ENCODE results near the gene FANCC. TPM values are rescaled to one million over a fixed set of nuclear protein-coding genes. Genes with fewer than 3 reads are reported as not detected.

Gene FANCC
- total RNA-seq, 1 experiment from 2014 or later: 19.4 TPM

- POLR2A ChIA-PET: no interaction called here
- Histone ChIP-seq H3K9me2 (ENCODE audit: insufficient read depth) (no peaks in the 10 kb centered on the region), H3K4me3 (replicated peaks in 1 of 2; ENCODE audit: low read depth in 1 of 2, low read length in 2 of 2) (no peak overlapping the region), H3K27me3 (ENCODE audit: insufficient read depth, low read length) (no peaks in the 10 kb centered on the region), H3K9me3 (ENCODE audit: control insufficient read depth in 1 of 2, insufficient read depth in 1 of 2, low read depth in 1 of 2, low read length in 2 of 2) (no peaks in the 10 kb centered on the region), H3K4me1 (ENCODE audit: control insufficient read depth in 1 of 2, insufficient read depth in 2 of 2, low read length in 2 of 2) (peaks cover 0 to 5% of the 10 kb centered on the region in 2 experiments; a peak in 2 of 4 replicates), H3K4me2 (ENCODE audit: low read length) (no peak overlapping the region), H2AFZ (ENCODE audit: low read depth, low read length, poor library complexity, severe bottlenecking) (no peak overlapping the region), H4K20me1 (ENCODE audit: insufficient read depth) (no peaks in the 10 kb centered on the region), H3K9ac (ENCODE audit: low read length) (no peak overlapping the region), H3K36me3 (ENCODE audit: control insufficient read depth in 1 of 2, insufficient read depth in 2 of 2, low read length in 2 of 2) (peaks cover 0 to 8% of the 10 kb centered on the region in 2 experiments; a peak in 2 of 4 replicates), H3K27ac (ENCODE audit: low read depth, low read length) (no peak overlapping the region), H3K79me2 (ENCODE audit: insufficient read depth, low read length) (no peaks in the 10 kb centered on the region)
- intact Hi-C loops (cut with micrococcal nuclease): no loop called here
- CTCF ChIA-PET: no interaction called here
- no peak for ATAC-seq
- TF ChIP-seq FOSL1 (IDR thresholded peaks at IDR 0.05; ENCODE audit: low read depth) (no peak), SRF (IDR thresholded peaks at IDR 0.05; ENCODE audit: low read depth) (no peak), MAX (IDR thresholded peaks at IDR 0.05) (no peak), YY1 (IDR thresholded peaks at IDR 0.05; ENCODE audit: extremely low read depth, insufficient replicate concordance, low read depth, low read length) (no peak), POLR2A (IDR thresholded peaks at IDR 0.05; ENCODE audit: borderline replicate concordance, extremely low read depth, insufficient read depth, insufficient read length) (no peak), SP1 (IDR thresholded peaks at IDR 0.05; ENCODE audit: low read depth) (no peak), ATF3 (IDR thresholded peaks at IDR 0.05) (no peak), EZH2 (IDR thresholded peaks at IDR 0.05) (no peak)
- BruUV-seq (replicated peaks): no TSS peak
- RAD21 ChIA-PET (ENCODE audit: low non-redundant PET in 1 of 2, low total read pairs in 2 of 2, uncharacterized antibody in 2 of 2, unreplicated experiment in 2 of 2): no interaction called here
- no peak for DNase-seq (ENCODE audit: low read depth, low spot score)
Measured at GRCh38 chr9:95078511-95078910, 239.0 kb downstream of the FANCC start.

DNA sequence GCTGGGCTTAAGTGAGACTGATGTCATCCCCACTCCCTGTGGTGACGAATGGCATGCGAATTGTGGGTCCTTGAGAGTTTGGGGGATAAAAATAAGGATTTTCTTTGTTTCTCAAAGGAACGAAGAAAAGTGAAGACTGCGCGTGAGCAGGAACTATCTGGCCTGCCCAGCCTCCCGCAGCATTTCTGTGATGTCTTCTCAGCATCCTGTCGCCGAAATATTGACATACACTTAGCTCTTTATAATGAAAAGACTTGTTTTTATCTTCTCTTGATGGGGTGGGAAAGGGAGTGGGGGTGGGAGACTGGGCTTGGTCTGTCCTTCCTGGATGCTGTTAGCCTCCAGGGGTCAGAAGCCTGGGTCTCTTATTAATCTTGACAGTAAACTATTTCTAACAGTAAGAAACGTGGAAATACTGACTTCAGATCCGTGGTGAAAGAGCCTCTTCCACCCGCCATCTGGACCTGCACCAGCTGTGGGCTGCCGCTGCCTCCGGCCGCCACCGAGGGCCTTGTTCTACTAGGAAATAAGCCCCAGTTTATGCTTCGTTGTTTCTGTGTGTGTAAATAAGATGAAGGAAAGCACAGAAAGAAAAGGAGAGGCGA is 239.6 kb downstream of the FANCC start:
- ChIA-PET RAD21 (ENCODE audit: low non-redundant PET in 1 of 2, low total read pairs in 2 of 2, uncharacterized antibody in 2 of 2, unreplicated experiment in 2 of 2) (no interaction called here), CTCF (no interaction called here), POLR2A (interaction anchor here (0.6 kb wide), 2 partner anchors 65 to 144 kb away, joined by 3 read pairs; no protein-coding TSS in a partner anchor)
- DNase-seq (ENCODE audit: low read depth, low spot score): no peak
- Histone ChIP-seq H3K27me3 (ENCODE audit: insufficient read depth, low read length) (no peaks in the 10 kb centered on the region), H3K9ac (ENCODE audit: low read length) (no peak overlapping the region), H4K20me1 (ENCODE audit: insufficient read depth) (no peaks in the 10 kb centered on the region), H3K9me3 (ENCODE audit: control insufficient read depth in 1 of 2, insufficient read depth in 1 of 2, low read depth in 1 of 2, low read length in 2 of 2) (no peaks in the 10 kb centered on the region), H3K4me1 (ENCODE audit: control insufficient read depth in 1 of 2, insufficient read depth in 2 of 2, low read length in 2 of 2) (peaks cover 0 to 5% of the 10 kb centered on the region in 2 experiments; a peak in 2 of 4 replicates), H3K27ac (ENCODE audit: low read depth, low read length) (no peak overlapping the region), H3K36me3 (ENCODE audit: control insufficient read depth in 1 of 2, insufficient read depth in 2 of 2, low read length in 2 of 2) (peaks cover 0 to 8% of the 10 kb centered on the region in 2 experiments; a peak in 2 of 4 replicates), H3K79me2 (ENCODE audit: insufficient read depth, low read length) (no peaks in the 10 kb centered on the region), H3K4me2 (ENCODE audit: low read length) (no peak overlapping the region), H2AFZ (ENCODE audit: low read depth, low read length, poor library complexity, severe bottlenecking) (no peak overlapping the region), H3K4me3 (replicated peaks in 1 of 2; ENCODE audit: low read depth in 1 of 2, low read length in 2 of 2) (no peak overlapping the region), H3K9me2 (ENCODE audit: insufficient read depth) (no peaks in the 10 kb centered on the region)
- intact Hi-C loops (cut with micrococcal nuclease): no loop called here
- no TSS peak for BruUV-seq (replicated peaks)
- no peak for TF ChIP-seq SIN3A (IDR thresholded peaks at IDR 0.05; ENCODE audit: low read depth)
- TF ChIP-seq YY1 (IDR thresholded peaks at IDR 0.05; ENCODE audit: extremely low read depth, insufficient replicate concordance, low read depth, low read length): no peak
- TF ChIP-seq CEBPB (IDR thresholded peaks at IDR 0.05; ENCODE audit: low read depth): no peak
- no peak for TF ChIP-seq MAX (IDR thresholded peaks at IDR 0.05)
- TF ChIP-seq ATF3 (IDR thresholded peaks at IDR 0.05): no peak
- no peak for ATAC-seq
